Anterior cingulate cortex (tissue), 58 donors: ENCODE results near the gene FGD1.

Experiments used
- DNase-seq, 58 donors: peaks; one replicate each; lab custom pipeline; 2025; lab: John Stamatoyannopoulos, UW

FGD1 gene

GRCh38 chrX:54411732-54412131, 84.3 kb downstream of the FGD1 start:
- no peak for DNase-seq

DNA sequence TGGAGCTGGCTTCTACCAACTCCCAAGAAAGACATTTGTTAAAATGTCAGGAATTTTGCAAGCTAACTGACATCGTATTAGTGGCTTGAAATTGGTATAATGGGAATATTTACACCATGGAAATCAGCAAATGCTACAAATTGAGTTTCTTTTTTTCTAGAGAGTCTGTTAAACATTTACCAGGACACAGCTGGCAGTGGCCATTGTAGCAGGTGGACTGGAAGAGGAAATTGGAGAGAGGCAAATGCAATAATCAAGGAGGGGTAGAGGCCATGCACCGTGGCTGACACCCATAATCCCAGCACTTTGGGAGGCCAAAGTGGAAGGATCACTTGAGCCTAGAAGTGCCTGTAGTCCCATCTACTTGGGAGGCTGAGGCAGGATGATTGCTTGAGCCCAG, 88.8 kb downstream of the FGD1 start:
- no peak for DNase-seq

- no peak for DNase-seq
These were observed 98.9 kb downstream of the FGD1 start for GRCh38 chrX:54397113-54397512.
